Ovary (tissue), 3 donors: Measurements from ENCODE around the gene SLC6A15.

Experiments
- EP300 ChIP-seq: sonication (generic); formaldehyde crosslinking; IDR thresholded peaks from one replicate; pipeline ENCODE4 v1.6.1; 2017; ENCODE audit warnings: antibody characterized with exemption
- POLR2A ChIP-seq: fragments of 450-650 bp; IDR thresholded peaks from one replicate; pipeline ENCODE4 v1.6.1; 2017; ENCODE audit warnings: antibody characterized with exemption, mild to moderate bottlenecking, moderate library complexity
- TF ChIP-seq, protein P1 (sequence below), 3 donors: fragments of 450-650 bp in 2 of 3; fragments of 200-600 bp in 1 of 3; IDR thresholded peaks; one replicate each; pipeline versions ENCODE4 v1.5.1 to v1.8.0; 2016 to 2022; ENCODE audit warnings: antibody characterized with exemption in 3 of 3, mild to moderate bottlenecking in 1 of 3
- donor health status: DM: no; HTN: no; CAD: no.

DNA sequence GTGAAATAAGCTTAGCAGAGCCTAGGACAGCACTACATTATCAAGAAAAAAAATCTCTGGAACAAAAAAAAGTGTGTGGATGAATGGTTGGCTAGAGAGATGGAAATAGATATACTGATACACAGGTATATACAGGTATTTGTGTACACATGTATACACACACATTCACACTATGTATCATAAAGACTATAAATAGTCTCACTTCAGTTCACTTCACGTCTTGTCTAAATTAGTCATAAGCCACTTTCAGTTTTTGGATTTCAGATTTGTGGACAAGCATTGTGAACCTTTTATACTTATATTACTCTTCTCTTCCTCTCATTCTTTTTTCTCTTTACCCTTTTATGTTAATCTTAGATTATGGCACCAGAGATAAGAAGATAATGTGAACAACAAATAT lies 41.8 kb upstream of the SLC6A15 start:
- TF ChIP-seq, protein P1, sequence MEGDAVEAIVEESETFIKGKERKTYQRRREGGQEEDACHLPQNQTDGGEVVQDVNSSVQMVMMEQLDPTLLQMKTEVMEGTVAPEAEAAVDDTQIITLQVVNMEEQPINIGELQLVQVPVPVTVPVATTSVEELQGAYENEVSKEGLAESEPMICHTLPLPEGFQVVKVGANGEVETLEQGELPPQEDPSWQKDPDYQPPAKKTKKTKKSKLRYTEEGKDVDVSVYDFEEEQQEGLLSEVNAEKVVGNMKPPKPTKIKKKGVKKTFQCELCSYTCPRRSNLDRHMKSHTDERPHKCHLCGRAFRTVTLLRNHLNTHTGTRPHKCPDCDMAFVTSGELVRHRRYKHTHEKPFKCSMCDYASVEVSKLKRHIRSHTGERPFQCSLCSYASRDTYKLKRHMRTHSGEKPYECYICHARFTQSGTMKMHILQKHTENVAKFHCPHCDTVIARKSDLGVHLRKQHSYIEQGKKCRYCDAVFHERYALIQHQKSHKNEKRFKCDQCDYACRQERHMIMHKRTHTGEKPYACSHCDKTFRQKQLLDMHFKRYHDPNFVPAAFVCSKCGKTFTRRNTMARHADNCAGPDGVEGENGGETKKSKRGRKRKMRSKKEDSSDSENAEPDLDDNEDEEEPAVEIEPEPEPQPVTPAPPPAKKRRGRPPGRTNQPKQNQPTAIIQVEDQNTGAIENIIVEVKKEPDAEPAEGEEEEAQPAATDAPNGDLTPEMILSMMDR (IDR thresholded peaks at IDR 0.05): no peak
- TF ChIP-seq EP300: no peak
- no peak for TF ChIP-seq POLR2A
